GM19397 (cell line): ENCODE measurements around the gene ZNF562.
"Not testable (repeated sequence)": the region's sequence is repeated elsewhere in the genome, so short reads cannot be mapped to it uniquely, and the experiment has no call there.

Experiments used
- ATAC-seq: cut with Tn5 transposase; IDR thresholded peaks from one replicate; pipeline ENCODE4 v1.9.1; 2021; ENCODE audit warnings: mild to moderate bottlenecking, moderate library complexity; ENCODE audit not compliant: unreplicated experiment

The ZNF562 gene

GRCh38 chr19:9674663-9675357 lies at the start of gene ZNF562:
TSS of gene ZNF562 (minus strand) at chr19:9675100. CDS start at chr19:9660744, 14,356 bp downstream.
- ATAC-seq: peak; percentile 89

GRCh38 chr19:9724157-9724556 lies 49.3 kb upstream of the ZNF562 start:
- ATAC-seq: no peak

- ATAC-seq: no peak
Measured at GRCh38 chr19:9721861-9722260, 47.0 kb upstream of the ZNF562 start.

GRCh38 chr19:9720541-9720940 lies 45.6 kb upstream of the ZNF562 start:
- no peak for ATAC-seq

- no peak for ATAC-seq
Measured at GRCh38 chr19:9711815-9712214, 36.9 kb upstream of the ZNF562 start.

GRCh38 chr19:9709305-9709704 lies 34.4 kb upstream of the ZNF562 start:
- no peak for ATAC-seq

GRCh38 chr19:9705836-9706235 lies 30.9 kb upstream of the ZNF562 start:
- no peak for ATAC-seq

- no peak for ATAC-seq
Measured at GRCh38 chr19:9702186-9702585, 27.3 kb upstream of the ZNF562 start.

- ATAC-seq: no peak
Measured at GRCh38 chr19:9700229-9700981, 25.5 kb upstream of the ZNF562 start.

GRCh38 chr19:9690301-9690700 lies 15.4 kb upstream of the ZNF562 start:
- ATAC-seq: not testable (repeated sequence)

- not testable (repeated sequence) for ATAC-seq
Measured at GRCh38 chr19:9679996-9680395, 5.1 kb upstream of the ZNF562 start.

GRCh38 chr19:9675358-9675901 lies 530 bp upstream of the ZNF562 start:
- not testable (repeated sequence) for ATAC-seq

GRCh38 chr19:9673912-9674662 lies 813 bp downstream of the ZNF562 start:
- ATAC-seq: no peak

- ATAC-seq: no peak
Measured at GRCh38 chr19:9672893-9673292, 2.0 kb downstream of the ZNF562 start.

GRCh38 chr19:9671655-9672054 lies 3.2 kb downstream of the ZNF562 start:
- ATAC-seq: no peak

- ATAC-seq: no peak
Measured at GRCh38 chr19:9668544-9668943, 6.4 kb downstream of the ZNF562 start.

GRCh38 chr19:9667898-9668297 lies 7.0 kb downstream of the ZNF562 start:
- no peak for ATAC-seq

GRCh38 chr19:9658769-9659168 lies 16.1 kb downstream of the ZNF562 start:
- no peak for ATAC-seq

- not testable (repeated sequence) for ATAC-seq
Measured at GRCh38 chr19:9653066-9653555, 21.8 kb downstream of the ZNF562 start.

GRCh38 chr19:9651464-9651863 lies 23.4 kb downstream of the ZNF562 start:
- ATAC-seq: not testable (repeated sequence)

- no peak for ATAC-seq
Measured at GRCh38 chr19:9650345-9650744, 24.6 kb downstream of the ZNF562 start.
